ENCODE measurements around the gene IRF3.
"Not testable (repeated sequence)": the region's sequence is repeated elsewhere in the genome, so short reads cannot be mapped to it uniquely, and the experiment has no call there.

IRF3 gene

GRCh38 chr19:49637821-49638738 is 27.6 kb downstream of the IRF3 start:
- peaks cover 25% of the 10 kb centered on the region for H3K27me3 Mint-ChIP-seq
- H3K4me3 Mint-ChIP-seq, result peak overlapping the region; percentile 50
- H3K27ac Mint-ChIP-seq, result peak overlapping the region; percentile 6
- peaks cover 1% of the 10 kb centered on the region for H3K36me3 Mint-ChIP-seq
- CTCF ChIA-PET, result no interaction called here
- peaks cover 49% of the 10 kb centered on the region for H3K4me1 Mint-ChIP-seq
- no peaks in the 10 kb centered on the region for H3K9me3 Mint-ChIP-seq
- DNase-seq, result peak; percentile 47

DNA sequence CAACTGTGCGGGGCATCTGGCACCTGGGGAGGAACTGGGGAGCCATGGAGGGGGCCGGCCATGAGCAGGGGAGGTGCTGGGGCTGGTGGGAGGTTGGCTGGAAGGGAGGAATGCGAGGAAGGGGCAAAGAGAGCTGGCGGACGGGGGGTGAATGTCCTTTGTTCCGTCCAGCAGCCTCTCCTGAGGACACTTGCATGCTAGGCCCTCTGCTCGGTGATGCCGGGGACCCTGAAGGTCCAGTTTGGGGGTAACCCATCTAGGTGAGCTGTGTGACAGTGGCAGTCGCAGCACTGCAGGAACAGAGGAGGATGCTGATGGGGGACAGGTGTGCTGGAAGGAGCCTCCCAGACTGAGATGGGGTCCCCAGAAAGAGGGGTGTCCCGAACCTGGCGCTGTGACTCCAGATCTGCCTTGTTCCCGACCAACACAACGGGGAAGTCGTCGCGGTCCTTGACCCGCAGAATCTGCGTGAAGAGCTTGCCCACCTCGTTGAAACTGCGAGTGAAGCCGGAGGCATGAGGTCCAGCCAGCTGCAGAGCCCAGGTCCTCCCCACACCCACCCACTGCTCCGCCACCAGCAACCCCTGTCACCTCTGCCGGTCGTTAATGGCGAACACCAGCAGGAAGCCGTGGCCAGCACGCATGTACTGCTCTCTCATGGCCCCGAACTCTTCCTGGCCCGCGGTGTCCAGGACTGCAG is 29.3 kb downstream of the IRF3 start:
- H3K4me1 Mint-ChIP-seq, result peaks cover 38% of the 10 kb centered on the region
- no peaks in the 10 kb centered on the region for H3K9me3 Mint-ChIP-seq
- CTCF ChIA-PET, result no interaction called here
- peaks cover 25% of the 10 kb centered on the region for H3K27me3 Mint-ChIP-seq
- DNase-seq, result no peak
- peak overlapping the region; percentile 49 for H3K27ac Mint-ChIP-seq
- no peak overlapping the region for H3K4me3 Mint-ChIP-seq
- peaks cover 1% of the 10 kb centered on the region for H3K36me3 Mint-ChIP-seq

GRCh38 chr19:49635530-49636232 is 30.0 kb downstream of the IRF3 start:
- Mint-ChIP-seq H3K4me3 (no peak overlapping the region), H3K27me3 (peaks cover 25% of the 10 kb centered on the region), H3K36me3 (peaks cover 1% of the 10 kb centered on the region), H3K9me3 (no peaks in the 10 kb centered on the region), H3K4me1 (peaks cover 33% of the 10 kb centered on the region), H3K27ac (peak overlapping the region; percentile 16)
- CTCF ChIA-PET, result no interaction called here
- DNase-seq, result no peak

GRCh38 chr19:49633273-49633672 is 32.4 kb downstream of the IRF3 start:
- H3K4me1 Mint-ChIP-seq, result peaks cover 14% of the 10 kb centered on the region
- DNase-seq, H3K4me3 Mint-ChIP-seq, CTCF ChIA-PET, H3K9me3 Mint-ChIP-seq, H3K36me3 Mint-ChIP-seq, H3K27ac Mint-ChIP-seq: not testable (repeated sequence)
- peaks cover 14% of the 10 kb centered on the region for H3K27me3 Mint-ChIP-seq

- Mint-ChIP-seq H3K27ac (no peak overlapping the region), H3K36me3 (peaks cover 9% of the 10 kb centered on the region), H3K9me3 (no peaks in the 10 kb centered on the region), H3K4me3 (no peak overlapping the region), H3K27me3 (peaks cover 11% of the 10 kb centered on the region), H3K4me1 (peaks cover 7% of the 10 kb centered on the region)
- DNase-seq, result no peak
- CTCF ChIA-PET, result no interaction called here
These were observed 33.1 kb downstream of the IRF3 start for GRCh38 chr19:49632576-49632975.

- no peaks in the 10 kb centered on the region for H3K9me3 Mint-ChIP-seq
- H3K4me3 Mint-ChIP-seq, result no peak overlapping the region
- H3K27me3 Mint-ChIP-seq, result peaks cover 10% of the 10 kb centered on the region
- peaks cover 16% of the 10 kb centered on the region for H3K36me3 Mint-ChIP-seq
- H3K4me1 Mint-ChIP-seq, result peaks cover 4% of the 10 kb centered on the region
- DNase-seq, result no peak
- no peak overlapping the region for H3K27ac Mint-ChIP-seq
- CTCF ChIA-PET, result no interaction called here
These were observed 34.0 kb downstream of the IRF3 start for GRCh38 chr19:49631610-49632192.

DNA sequence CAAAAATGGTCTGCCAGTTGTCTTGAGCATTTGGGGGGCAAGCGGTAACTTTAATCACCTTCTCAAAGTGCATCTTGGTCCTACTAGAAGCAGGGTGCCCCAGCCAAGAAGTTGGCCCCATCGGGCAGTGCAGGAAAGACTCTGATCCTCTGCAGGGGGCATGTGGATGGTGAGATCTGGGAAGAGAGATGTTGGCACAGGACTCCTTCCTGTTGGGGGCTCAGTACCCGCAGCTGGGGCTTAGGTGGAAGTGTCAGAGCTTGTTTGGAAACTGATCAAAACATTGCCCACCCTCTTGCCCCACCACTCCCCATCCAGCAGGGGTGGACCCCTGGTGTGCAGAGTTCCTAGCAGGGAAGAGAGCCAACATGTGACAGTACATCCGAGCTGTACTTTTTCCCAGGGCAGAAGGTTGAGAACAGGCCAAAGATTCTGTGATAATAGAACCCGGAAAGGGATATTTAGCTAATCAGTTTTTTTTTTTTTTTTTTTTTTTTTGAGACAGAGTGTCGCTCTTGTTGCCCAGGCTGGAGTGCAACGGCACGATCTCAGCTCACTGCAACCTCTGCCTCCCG is 34.6 kb downstream of the IRF3 start:
- no peak overlapping the region for H3K4me3 Mint-ChIP-seq
- peaks cover 4% of the 10 kb centered on the region for H3K27me3 Mint-ChIP-seq
- DNase-seq, result no peak
- H3K27ac Mint-ChIP-seq, result peak overlapping the region; percentile 21
- peaks cover 17% of the 10 kb centered on the region for H3K36me3 Mint-ChIP-seq
- H3K9me3 Mint-ChIP-seq, result no peaks in the 10 kb centered on the region
- H3K4me1 Mint-ChIP-seq, result peaks cover 4% of the 10 kb centered on the region
- CTCF ChIA-PET, result no interaction called here

GRCh38 chr19:49629659-49630058 is 36.0 kb downstream of the IRF3 start:
- Mint-ChIP-seq H3K27ac (no peak overlapping the region), H3K4me1 (no peaks in the 10 kb centered on the region), H3K4me3 (no peak overlapping the region), H3K9me3 (no peaks in the 10 kb centered on the region), H3K36me3 (peaks cover 15% of the 10 kb centered on the region), H3K27me3 (no peaks in the 10 kb centered on the region)
- no peak for DNase-seq
- CTCF ChIA-PET, result no interaction called here

- no peaks in the 10 kb centered on the region for H3K9me3 Mint-ChIP-seq
- H3K36me3 Mint-ChIP-seq, result peaks cover 42% of the 10 kb centered on the region
- H3K27ac Mint-ChIP-seq, result no peak overlapping the region
- CTCF ChIA-PET, result no interaction called here
- no peak for DNase-seq
- H3K27me3 Mint-ChIP-seq, result no peaks in the 10 kb centered on the region
- H3K4me1 Mint-ChIP-seq, result no peaks in the 10 kb centered on the region
- no peak overlapping the region for H3K4me3 Mint-ChIP-seq
These were observed 39.4 kb downstream of the IRF3 start for GRCh38 chr19:49626226-49626625.

DNA sequence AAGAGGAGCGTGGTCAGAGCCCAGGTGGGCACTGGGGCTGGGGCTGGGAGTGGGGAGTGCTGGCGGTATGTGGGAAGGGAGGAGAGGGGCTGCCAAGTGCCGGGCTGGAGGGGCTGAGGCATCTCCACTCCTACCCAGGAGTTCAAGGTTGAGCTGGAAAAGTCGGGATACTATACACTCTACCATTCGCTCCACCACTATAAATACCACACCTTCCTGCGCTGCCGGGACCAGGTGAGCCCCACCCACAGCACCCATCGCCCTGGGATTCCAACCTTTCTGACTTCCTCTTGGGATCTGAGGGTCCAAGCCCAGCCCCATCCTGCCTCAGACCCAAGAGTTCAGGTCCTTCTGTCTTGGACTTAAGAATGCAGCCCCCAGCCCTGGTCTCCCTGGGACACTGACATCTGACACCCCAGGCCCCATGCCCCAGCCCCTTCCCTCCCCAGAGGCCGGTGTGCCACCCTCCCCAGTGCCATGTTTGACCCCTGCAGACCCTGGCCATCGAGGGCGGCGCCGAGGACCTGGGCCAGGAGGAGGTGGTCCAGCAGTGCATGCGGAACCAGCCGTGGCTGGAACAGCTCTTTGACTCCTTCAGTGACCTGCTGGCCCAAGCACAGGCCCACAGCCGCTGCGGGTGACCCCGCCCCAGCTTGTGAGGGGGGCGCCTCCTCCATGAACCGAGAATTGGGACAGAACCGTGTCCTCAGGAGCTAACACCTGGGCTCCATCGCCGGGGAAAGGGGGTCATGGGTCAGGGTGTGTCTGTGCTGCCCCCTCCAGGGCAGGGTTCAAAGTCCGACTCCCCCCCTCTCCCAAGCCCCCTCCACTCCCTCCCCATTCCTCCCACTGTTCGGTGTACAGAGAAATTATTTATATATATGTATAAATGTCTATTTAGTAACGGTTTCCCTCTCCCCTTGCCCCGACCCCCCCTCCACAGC is 40.4 kb downstream of the IRF3 start:
- peaks cover 42% of the 10 kb centered on the region for H3K36me3 Mint-ChIP-seq
- no peaks in the 10 kb centered on the region for H3K9me3 Mint-ChIP-seq
- no peak for DNase-seq
- CTCF ChIA-PET, result no interaction called here
- no peak overlapping the region for H3K27ac Mint-ChIP-seq
- no peaks in the 10 kb centered on the region for H3K4me1 Mint-ChIP-seq
- no peaks in the 10 kb centered on the region for H3K27me3 Mint-ChIP-seq
- no peak overlapping the region for H3K4me3 Mint-ChIP-seq

- DNase-seq, H3K9me3 Mint-ChIP-seq, H3K4me3 Mint-ChIP-seq, CTCF ChIA-PET, H3K27ac Mint-ChIP-seq, H3K27me3 Mint-ChIP-seq, H3K4me1 Mint-ChIP-seq: not testable (repeated sequence)
- peaks cover 55% of the 10 kb centered on the region for H3K36me3 Mint-ChIP-seq
These were observed 47.8 kb downstream of the IRF3 start for GRCh38 chr19:49617860-49618259.

GRCh38 chr19:49616945-49617344 is 48.7 kb downstream of the IRF3 start:
- Mint-ChIP-seq H3K27ac (no peak overlapping the region), H3K4me3 (no peak overlapping the region), H3K36me3 (peaks cover 53% of the 10 kb centered on the region), H3K4me1 (peaks cover 3% of the 10 kb centered on the region), H3K27me3 (no peaks in the 10 kb centered on the region), H3K9me3 (no peaks in the 10 kb centered on the region)
- CTCF ChIA-PET, result interaction anchor here (1.0 kb wide), 1 partner anchor 56 kb away, joined by 3 read pairs; no protein-coding TSS in a partner anchor
- no peak for DNase-seq

- no peak for DNase-seq
- CTCF ChIA-PET, result interaction anchor here (1.0 kb wide), 1 partner anchor 56 kb away, joined by 3 read pairs; no protein-coding TSS in a partner anchor
- peaks cover 3% of the 10 kb centered on the region for H3K4me1 Mint-ChIP-seq
- H3K27ac Mint-ChIP-seq, result no peak overlapping the region
- H3K27me3 Mint-ChIP-seq, result no peaks in the 10 kb centered on the region
- no peak overlapping the region for H3K4me3 Mint-ChIP-seq
- H3K36me3 Mint-ChIP-seq, result peaks cover 50% of the 10 kb centered on the region
- H3K9me3 Mint-ChIP-seq, result no peaks in the 10 kb centered on the region
These were observed 49.1 kb downstream of the IRF3 start for GRCh38 chr19:49616532-49616931.
